Measurements from ENCODE around the gene SELL. TPM values are rescaled to one million over a fixed set of nuclear protein-coding genes. Genes with fewer than 3 reads are reported as not detected.
"Not testable (repeated sequence)": the region's sequence is repeated elsewhere in the genome, so short reads cannot be mapped to it uniquely, and the experiment has no call there.

SELL gene
- total RNA-seq, 4 donors from 2014 or later, result 1.4 to 27.7 (median 5.3) TPM

DNA sequence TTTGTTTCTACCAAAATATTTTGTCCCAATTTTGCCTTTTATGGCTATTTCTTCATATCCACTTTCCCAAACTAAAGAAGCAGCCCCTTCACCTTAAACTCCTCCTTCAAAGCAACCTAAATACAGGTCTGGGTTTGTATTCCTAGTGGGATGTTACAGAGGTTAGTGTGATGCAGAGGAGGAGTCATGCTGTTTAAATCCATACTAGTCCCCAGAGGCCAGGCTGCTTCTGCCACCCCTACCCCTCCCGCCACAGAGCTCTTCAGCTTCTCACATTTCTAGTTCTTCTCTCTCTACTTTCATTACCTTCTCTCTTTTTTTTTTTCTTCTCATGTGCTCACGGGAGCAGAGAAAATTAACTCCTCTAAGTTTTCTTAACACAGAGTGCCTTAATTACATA, 29.3 kb downstream of the SELL start:
- ATAC-seq (ENCODE audit: low FRiP score), result no peak
- no peak for DNase-seq (ENCODE audit: low spot score)
- TF ChIP-seq, protein P1, sequence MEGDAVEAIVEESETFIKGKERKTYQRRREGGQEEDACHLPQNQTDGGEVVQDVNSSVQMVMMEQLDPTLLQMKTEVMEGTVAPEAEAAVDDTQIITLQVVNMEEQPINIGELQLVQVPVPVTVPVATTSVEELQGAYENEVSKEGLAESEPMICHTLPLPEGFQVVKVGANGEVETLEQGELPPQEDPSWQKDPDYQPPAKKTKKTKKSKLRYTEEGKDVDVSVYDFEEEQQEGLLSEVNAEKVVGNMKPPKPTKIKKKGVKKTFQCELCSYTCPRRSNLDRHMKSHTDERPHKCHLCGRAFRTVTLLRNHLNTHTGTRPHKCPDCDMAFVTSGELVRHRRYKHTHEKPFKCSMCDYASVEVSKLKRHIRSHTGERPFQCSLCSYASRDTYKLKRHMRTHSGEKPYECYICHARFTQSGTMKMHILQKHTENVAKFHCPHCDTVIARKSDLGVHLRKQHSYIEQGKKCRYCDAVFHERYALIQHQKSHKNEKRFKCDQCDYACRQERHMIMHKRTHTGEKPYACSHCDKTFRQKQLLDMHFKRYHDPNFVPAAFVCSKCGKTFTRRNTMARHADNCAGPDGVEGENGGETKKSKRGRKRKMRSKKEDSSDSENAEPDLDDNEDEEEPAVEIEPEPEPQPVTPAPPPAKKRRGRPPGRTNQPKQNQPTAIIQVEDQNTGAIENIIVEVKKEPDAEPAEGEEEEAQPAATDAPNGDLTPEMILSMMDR (IDR thresholded peaks at IDR 0.05), result no peak

DNA sequence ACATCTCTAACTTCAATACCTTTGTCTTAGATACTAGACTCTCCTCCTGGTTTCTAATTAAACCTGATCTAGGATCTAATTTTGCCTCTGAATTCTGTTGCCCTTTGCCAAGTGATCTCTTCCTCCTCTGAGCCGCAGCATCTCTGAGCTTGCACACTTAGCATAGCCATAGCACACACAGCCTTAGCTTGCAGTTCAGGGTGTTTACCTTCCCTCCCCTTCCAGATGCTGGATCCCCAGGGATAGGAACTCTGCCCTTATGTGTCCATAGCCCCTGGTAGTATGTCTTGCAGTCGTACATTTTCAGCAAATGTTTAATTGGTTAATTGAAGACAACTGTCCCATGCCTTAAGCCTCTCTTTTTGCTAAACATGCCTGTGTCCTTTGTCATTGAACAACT, 30.3 kb downstream of the SELL start:
- TF ChIP-seq, protein P1 (IDR thresholded peaks at IDR 0.05), result no peak
- ATAC-seq (ENCODE audit: low FRiP score) (no peak), DNase-seq (ENCODE audit: low spot score) (no peak)

DNA sequence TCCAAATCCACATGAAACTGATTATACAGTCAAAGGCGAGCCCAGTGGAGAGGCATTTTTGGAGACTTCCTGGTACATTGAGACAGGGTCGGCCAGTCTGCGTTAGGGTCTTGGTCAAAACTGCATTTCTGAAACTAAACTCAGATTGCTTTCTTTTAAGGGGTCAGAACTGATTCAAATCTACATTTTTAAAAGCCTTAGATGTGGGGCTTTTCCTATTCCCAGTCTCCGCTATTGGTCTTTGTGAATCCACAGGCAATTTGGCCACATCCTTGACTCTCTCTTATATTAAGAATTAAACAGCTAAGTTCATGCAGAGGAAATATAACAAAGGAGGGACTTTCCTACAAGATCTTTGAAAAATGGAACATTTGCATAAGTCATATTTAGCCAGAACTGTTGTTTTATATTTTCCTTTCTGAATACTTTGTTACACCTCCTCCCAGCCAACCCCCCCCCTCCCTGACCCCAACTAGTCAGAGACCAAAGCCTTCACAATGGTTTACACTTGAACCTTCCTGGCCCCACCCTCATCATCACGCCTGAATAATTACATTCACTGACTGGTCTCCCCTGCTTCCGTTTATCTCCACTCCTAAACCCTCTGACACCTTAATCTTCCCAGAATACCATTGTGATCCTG, 30.9 kb downstream of the SELL start:
- ATAC-seq (ENCODE audit: low FRiP score), result peak; percentile 28
- no peak for DNase-seq (ENCODE audit: low spot score)
- TF ChIP-seq, protein P1 (IDR thresholded peaks at IDR 0.05), result no peak

DNA sequence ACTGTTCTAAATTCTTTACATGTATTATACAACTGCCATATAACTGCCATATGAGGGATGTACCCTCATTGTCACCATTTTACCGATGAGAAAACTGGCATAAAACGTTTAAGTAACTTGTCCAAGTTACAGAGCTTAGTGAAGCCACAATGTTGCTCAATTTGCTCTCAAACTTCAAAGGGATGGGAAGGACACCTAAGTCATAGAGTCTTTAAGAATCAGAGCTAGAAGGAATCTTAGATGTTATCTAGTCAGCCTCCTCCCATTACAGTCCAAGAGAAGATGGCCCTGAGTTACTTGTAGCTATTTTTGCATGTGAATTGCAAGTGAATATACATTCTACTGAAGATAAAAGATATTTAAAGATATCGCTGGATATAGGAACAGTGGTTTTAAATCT, 31.7 kb downstream of the SELL start:
- DNase-seq (ENCODE audit: low spot score), result no peak
- ATAC-seq (ENCODE audit: low FRiP score), result no peak
- TF ChIP-seq, protein P1 (IDR thresholded peaks at IDR 0.05), result no peak

DNA sequence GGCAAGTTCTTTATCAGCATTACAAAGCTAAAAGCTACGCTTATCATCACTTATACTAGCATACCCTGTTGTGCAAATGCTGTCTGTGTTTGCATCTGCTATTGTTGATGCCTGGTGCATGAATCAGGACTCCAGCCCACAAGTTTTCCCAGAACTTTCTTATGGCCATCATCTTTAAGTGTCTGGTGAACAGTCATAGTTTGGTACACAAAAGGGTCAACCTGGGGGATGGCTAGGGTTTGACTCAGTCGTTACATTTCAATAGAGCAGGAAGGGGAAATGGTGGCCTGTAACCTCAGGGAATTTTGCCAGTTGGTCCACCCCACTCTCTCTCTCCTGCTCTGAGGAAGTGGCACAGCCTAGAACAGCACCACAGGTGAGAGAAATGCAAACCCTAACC, 35.4 kb downstream of the SELL start:
- DNase-seq (ENCODE audit: low spot score) (no peak), ATAC-seq (ENCODE audit: low FRiP score) (peak; percentile 70)
- TF ChIP-seq, protein P1 (IDR thresholded peaks at IDR 0.05), result no peak

DNA sequence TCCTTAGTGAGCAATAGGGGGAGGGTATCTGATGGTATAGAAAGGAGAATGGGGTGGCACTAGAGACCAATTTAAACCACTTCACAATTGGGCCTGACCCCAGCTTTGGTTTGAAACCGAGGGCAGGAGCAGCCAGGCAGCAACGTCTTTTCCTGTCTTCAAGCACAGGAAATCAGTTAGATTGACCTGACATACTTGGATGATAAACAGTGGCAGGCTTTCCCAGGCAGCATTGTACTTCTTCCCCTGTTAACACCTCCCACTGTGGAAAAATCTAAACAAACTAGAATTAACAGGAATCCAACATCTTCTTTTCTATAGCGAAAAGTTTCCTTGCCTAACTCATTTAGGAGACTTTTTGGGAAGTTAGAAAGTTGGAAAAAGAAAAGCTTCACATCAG, 40.6 kb downstream of the SELL start:
- ATAC-seq (ENCODE audit: low FRiP score) (no peak), DNase-seq (ENCODE audit: low spot score) (no peak)
- TF ChIP-seq, protein P1 (IDR thresholded peaks at IDR 0.05), result no peak

DNA sequence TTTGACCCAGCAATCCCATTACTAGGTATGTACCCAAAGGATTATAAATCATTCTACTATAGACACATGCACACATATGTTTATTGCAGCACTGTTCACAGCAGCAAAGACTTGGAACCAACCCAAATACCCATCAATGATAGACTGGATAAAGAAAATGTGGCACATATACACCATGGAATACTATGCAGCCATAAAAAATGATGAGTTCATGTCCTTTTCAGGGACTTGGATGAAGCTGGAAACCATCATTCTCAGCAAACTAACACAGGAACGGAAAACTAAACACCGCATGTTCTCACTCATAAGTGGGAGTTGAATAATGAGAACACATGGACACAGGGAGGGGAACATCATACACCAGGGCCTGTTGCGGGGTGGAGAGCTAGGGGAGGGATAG, 41.2 kb downstream of the SELL start:
- not testable (repeated sequence) for ATAC-seq (ENCODE audit: low FRiP score); DNase-seq (ENCODE audit: low spot score)

DNA sequence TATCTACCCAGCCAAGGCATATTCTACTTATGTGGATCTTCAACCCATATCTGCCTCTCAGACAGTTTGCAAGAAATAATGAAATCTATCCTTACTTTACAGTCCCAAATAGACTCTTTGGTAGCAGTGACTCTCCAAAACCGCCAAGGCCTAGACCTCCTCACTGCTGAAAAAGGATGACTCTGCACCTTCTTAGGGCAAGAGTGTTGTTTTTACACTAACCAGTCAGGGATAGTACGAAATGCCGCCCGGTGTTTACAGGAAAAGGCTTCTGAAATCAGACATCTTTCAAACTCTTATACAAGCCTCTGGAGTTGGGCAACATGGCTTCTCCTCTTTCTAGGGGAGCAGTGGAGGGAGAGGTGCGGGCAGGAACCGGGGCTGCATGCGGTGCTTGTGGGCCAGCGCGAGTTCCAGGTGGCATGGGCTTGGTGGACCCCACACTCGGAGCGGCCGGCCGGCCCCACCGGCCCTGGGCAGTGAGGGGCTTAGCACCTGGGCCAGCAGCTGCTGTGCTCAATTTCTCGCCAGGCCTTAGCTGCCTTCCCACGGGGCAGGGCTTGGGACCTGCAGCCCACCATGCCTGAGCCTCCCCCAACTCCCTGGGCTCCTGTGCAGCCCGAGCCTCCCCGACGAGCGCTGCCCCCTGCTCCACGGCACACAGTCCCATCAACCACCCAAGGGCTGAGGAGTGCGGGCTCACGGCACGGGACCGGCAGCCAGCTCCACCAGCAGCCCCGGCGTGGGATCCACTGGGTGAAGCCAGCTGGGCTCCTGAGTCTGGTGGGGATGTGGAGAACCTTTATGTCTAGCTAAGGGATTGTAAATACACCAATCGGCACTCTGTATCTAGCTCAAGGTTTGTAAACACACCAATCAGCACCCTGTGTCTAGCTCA, 43.5 kb downstream of the SELL start:
- not testable (repeated sequence) for DNase-seq (ENCODE audit: low spot score); ATAC-seq (ENCODE audit: low FRiP score)

DNA sequence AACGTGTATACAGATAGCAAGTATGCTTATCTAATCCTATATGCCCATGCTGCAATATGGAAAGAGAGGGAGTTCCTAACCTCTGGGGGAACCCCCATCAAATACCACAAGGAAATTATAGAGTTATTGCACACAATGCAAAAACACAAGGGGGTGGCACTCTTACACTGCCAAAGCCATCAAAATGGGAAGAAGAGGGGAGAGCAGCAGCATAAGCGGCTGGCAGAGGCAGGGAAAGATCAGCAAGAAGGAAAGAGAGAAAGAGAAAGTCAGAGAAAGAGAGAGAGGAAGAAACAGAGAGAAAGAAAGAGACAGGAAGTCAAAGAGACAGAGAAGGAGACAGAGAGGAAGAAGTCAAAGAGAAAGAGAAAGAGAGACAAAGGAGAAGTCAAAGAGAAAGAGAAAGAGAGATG, 44.2 kb downstream of the SELL start:
- not testable (repeated sequence) for ATAC-seq (ENCODE audit: low FRiP score); DNase-seq (ENCODE audit: low spot score)

DNA sequence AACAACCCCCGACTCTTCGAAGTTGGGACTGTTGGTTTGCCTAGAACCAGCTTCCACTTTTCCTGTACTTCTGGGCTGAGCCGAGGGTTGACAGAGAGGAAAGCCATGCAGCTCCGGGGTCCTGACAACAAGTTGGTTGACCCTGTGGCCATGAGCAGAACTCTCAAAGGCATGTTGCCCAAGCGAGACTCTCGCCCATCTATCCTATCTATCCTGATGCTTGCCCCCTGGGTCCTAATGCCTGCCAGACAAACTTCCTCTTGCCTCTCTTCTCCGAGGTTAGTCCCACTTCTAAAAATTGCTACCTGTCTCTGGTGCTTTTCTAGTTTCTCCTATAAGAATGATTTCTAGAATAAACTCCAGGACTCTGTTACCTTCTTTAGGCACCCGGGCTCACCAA, 48.7 kb downstream of the SELL start:
- not testable (repeated sequence) for ATAC-seq (ENCODE audit: low FRiP score); DNase-seq (ENCODE audit: low spot score)

DNA sequence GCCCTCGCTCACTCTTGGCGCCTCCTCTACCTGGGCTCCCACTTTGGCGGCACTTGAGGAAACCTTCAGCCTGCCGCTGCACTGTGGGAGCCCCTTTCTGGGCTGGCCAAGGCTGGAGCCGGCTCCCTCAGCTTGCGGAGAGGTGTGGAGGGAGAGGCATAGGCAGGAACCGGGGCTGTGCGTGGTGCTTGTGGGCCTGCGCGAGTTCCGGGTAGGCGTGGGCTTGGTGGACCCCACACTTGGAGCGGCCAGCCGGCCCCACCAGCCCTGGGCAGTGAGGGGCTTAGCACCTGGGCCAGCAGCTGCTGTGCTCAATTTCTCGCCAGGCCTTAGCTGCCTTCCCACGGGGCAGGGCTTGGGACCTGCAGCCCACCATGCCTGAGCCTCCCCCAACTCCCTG, 50.4 kb downstream of the SELL start:
- DNase-seq (ENCODE audit: low spot score); ATAC-seq (ENCODE audit: low FRiP score): not testable (repeated sequence)

DNA sequence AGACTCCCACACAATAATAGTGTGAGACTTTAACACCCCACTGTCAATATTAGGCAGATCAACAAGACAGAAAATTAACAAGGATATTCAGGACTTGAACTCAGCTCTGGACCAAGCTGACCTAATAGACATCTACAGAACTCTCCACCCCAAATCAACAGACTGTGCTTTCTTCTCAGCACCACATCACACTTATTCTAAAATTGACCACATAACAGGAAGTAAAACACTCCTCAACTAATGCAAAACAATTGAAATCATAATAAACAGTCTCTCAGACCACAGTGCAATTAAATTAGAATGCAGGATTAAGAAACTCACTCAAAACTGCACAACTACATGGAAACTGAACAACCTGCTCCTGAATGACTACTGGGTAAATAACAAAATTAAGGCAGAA, 52.6 kb downstream of the SELL start:
- ATAC-seq (ENCODE audit: low FRiP score); DNase-seq (ENCODE audit: low spot score): not testable (repeated sequence)

All from omental fat pad (tissue), 4 donors.